Breast epithelium (tissue), 4 donors: Measurements from ENCODE around the gene NUCB2. TPM values are rescaled to one million over a fixed set of nuclear protein-coding genes. Genes with fewer than 3 reads are reported as not detected.

Source experiments
- DNase-seq, 2 donors: peaks; one replicate each; pipeline ENCODE4 v3.0.0-alpha.2; 2019; ENCODE audit warnings: low spot score in 2 of 2
- H3K27ac ChIP-seq, 2 donors: fragments of 200-600 bp; sonication (generic) in 1 of 2; one replicate each; pipeline ENCODE4 v1.5.1; 2016 to 2019; ENCODE audit warnings: mild to moderate bottlenecking in 1 of 2
- H3K27me3 ChIP-seq, 2 donors: fragments of 200-600 bp; sonication (generic) in 1 of 2; one replicate each; pipeline versions ENCODE4 v1.5.1 to v1.6.0; 2017 to 2019; ENCODE audit warnings: control low read depth in 1 of 2, mild to moderate bottlenecking in 1 of 2
- H3K36me3 ChIP-seq: fragments of 200-600 bp; one replicate; pipeline ENCODE4 v1.5.1; 2019
- H3K4me1 ChIP-seq, 2 donors: fragments of 200-600 bp; sonication (generic); one replicate each; pipeline ENCODE4 v1.5.1; 2016 to 2019; ENCODE audit warnings: control low read depth in 1 of 2
- H3K4me3 ChIP-seq, 3 donors: fragments of 200-600 bp; sonication (generic); 1 replicate in 2 of 3; 2 replicates in 1 of 3; pipeline ENCODE4 v1.5.1; 2016 to 2019; ENCODE audit warnings: mild to moderate bottlenecking in 3 of 3, moderate library complexity in 2 of 3
- H3K9me3 ChIP-seq, 2 donors: fragments of 200-600 bp; sonication (generic) in 1 of 2; one replicate each; pipeline ENCODE4 v1.5.1; 2016 to 2019; ENCODE audit warnings: control low read depth in 1 of 2
- POLR2A ChIP-seq: fragments of 450-650 bp; IDR thresholded peaks from one replicate; pipeline ENCODE4 v1.6.1; 2016; ENCODE audit warnings: antibody characterized with exemption, mild to moderate bottlenecking, moderate library complexity
- POLR2AphosphoS5 ChIP-seq, 3 donors: sonication (generic); formaldehyde crosslinking; IDR thresholded peaks; one replicate each; pipeline ENCODE4 v1.6.1; 2017; ENCODE audit warnings: antibody characterized with exemption in 3 of 3
- intact Hi-C: fragments of 100-400 bp; cut with DNase I; formaldehyde crosslinking; loops from one replicate; pipeline ENCODE4 v1.15.1; 2023; ENCODE audit warnings: low total_unique reads
- total RNA-seq, 3 donors: library from RNA; depleted of rRNA; stranded (reverse); fragments of >200 nt; gene quantifications; one replicate each; pipeline ENCODE4 v1.1.0, GENCODE V29; 2016
- TF ChIP-seq, protein P1 (sequence below), 3 donors: fragments of 450-650 bp; IDR thresholded peaks; one replicate each; pipeline ENCODE4 v1.5.1; 2016 to 2017; ENCODE audit warnings: antibody characterized with exemption in 3 of 3, mild to moderate bottlenecking in 3 of 3, moderate library complexity in 3 of 3

Gene NUCB2
- total RNA-seq, 3 donors from 2014 or later, result 32.6 to 131 (median 69.1) TPM

- intact Hi-C loops, result no loop called here
- Histone ChIP-seq H3K27me3 (no peaks in the 10 kb centered on the region), H3K9me3 (no peaks in the 10 kb centered on the region), H3K4me3 (no peak overlapping the region), H3K36me3 (no peaks in the 10 kb centered on the region), H3K27ac (no peak overlapping the region), H3K4me1 (no peaks in the 10 kb centered on the region)
- DNase-seq, result no peak
- TF ChIP-seq, protein P1, sequence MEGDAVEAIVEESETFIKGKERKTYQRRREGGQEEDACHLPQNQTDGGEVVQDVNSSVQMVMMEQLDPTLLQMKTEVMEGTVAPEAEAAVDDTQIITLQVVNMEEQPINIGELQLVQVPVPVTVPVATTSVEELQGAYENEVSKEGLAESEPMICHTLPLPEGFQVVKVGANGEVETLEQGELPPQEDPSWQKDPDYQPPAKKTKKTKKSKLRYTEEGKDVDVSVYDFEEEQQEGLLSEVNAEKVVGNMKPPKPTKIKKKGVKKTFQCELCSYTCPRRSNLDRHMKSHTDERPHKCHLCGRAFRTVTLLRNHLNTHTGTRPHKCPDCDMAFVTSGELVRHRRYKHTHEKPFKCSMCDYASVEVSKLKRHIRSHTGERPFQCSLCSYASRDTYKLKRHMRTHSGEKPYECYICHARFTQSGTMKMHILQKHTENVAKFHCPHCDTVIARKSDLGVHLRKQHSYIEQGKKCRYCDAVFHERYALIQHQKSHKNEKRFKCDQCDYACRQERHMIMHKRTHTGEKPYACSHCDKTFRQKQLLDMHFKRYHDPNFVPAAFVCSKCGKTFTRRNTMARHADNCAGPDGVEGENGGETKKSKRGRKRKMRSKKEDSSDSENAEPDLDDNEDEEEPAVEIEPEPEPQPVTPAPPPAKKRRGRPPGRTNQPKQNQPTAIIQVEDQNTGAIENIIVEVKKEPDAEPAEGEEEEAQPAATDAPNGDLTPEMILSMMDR (IDR thresholded peaks at IDR 0.05), result no peak
- TF ChIP-seq POLR2AphosphoS5 (IDR thresholded peaks at IDR 0.05) (no peak), POLR2A (no peak)
These were observed 23.8 kb upstream of the NUCB2 start for GRCh38 chr11:17252704-17253103.

GRCh38 chr11:17256512-17256911, 20.0 kb upstream of the NUCB2 start:
- no peaks in the 10 kb centered on the region for H3K9me3 ChIP-seq
- H3K27ac ChIP-seq, result no peak overlapping the region

GRCh38 chr11:17257196-17257595, 19.3 kb upstream of the NUCB2 start:
- H3K27me3 ChIP-seq, result no peaks in the 10 kb centered on the region
- DNase-seq, result no peak
- TF ChIP-seq POLR2AphosphoS5 (IDR thresholded peaks at IDR 0.05), result no peak
- TF ChIP-seq POLR2A, result no peak
- TF ChIP-seq, protein P1 (IDR thresholded peaks at IDR 0.05), result no peak
- H3K4me3 ChIP-seq, result no peak overlapping the region
- H3K36me3 ChIP-seq, result no peaks in the 10 kb centered on the region
- intact Hi-C loops, result no loop called here
- H3K9me3 ChIP-seq, result no peaks in the 10 kb centered on the region
- H3K4me1 ChIP-seq, result no peaks in the 10 kb centered on the region
- no peak overlapping the region for H3K27ac ChIP-seq

More at GRCh38 chr11:17256512-17256911, 20.0 kb upstream of the NUCB2 start:
- no peak for DNase-seq
- intact Hi-C loops, result no loop called here
- no peaks in the 10 kb centered on the region for H3K27me3 ChIP-seq
- no peaks in the 10 kb centered on the region for H3K36me3 ChIP-seq
- H3K4me3 ChIP-seq, result no peak overlapping the region
- TF ChIP-seq POLR2A (no peak), POLR2AphosphoS5 (IDR thresholded peaks at IDR 0.05) (no peak)
- TF ChIP-seq, protein P1 (IDR thresholded peaks at IDR 0.05), result no peak
- H3K4me1 ChIP-seq, result no peaks in the 10 kb centered on the region

DNA sequence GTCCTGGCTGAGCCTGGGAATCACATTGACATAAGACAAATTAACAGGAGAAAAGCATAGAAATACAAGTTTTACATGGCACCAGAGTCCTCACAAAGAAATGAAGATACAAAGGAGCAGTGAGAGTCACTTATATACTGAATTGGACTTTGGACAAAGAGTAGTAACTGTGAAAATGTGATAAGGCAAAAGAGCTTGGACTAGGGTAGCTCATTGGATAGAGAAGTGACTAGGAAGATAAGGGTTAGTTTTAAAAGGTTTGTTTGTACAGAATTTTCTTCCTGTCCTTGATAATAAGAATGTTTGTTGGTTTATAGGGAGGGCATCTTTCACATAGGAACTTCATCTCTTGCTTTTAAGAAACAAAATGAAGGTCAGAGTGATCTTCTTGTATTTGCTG, 17.9 kb upstream of the NUCB2 start:
- no peak overlapping the region for H3K27ac ChIP-seq
- H3K36me3 ChIP-seq, result no peaks in the 10 kb centered on the region
- intact Hi-C loops, result no loop called here
- H3K27me3 ChIP-seq, result no peaks in the 10 kb centered on the region
- no peak for DNase-seq
- no peaks in the 10 kb centered on the region for H3K4me1 ChIP-seq
- H3K4me3 ChIP-seq, result no peak overlapping the region
- H3K9me3 ChIP-seq, result no peaks in the 10 kb centered on the region
- TF ChIP-seq POLR2A (no peak), POLR2AphosphoS5 (IDR thresholded peaks at IDR 0.05) (no peak)
- TF ChIP-seq, protein P1 (IDR thresholded peaks at IDR 0.05), result no peak

- DNase-seq, result no peak
- intact Hi-C loops, result no loop called here
- Histone ChIP-seq H3K27ac (no peak overlapping the region), H3K4me3 (no peak overlapping the region), H3K27me3 (no peaks in the 10 kb centered on the region), H3K4me1 (no peaks in the 10 kb centered on the region), H3K9me3 (no peaks in the 10 kb centered on the region), H3K36me3 (no peaks in the 10 kb centered on the region)
- TF ChIP-seq, protein P1 (IDR thresholded peaks at IDR 0.05), result no peak
- no peak for TF ChIP-seq POLR2AphosphoS5 (IDR thresholded peaks at IDR 0.05)
- no peak for TF ChIP-seq POLR2A
These were observed 17.0 kb upstream of the NUCB2 start for GRCh38 chr11:17259519-17259918.
